H9 (cell line): ENCODE results near the gene DPH1. TPM values are rescaled to one million over a fixed set of nuclear protein-coding genes. Genes with fewer than 3 reads are reported as not detected.

Source experiments
- DNase-seq: peaks from one replicate; pipeline ENCODE4 v3.0.0-alpha.2; 2017
- H2AFZ ChIP-seq: one replicate; pipeline ENCODE4 v1.6.1; 2013; ENCODE audit warnings: mild to moderate bottlenecking, low read length, control low read depth, moderate library complexity
- H2AK5ac ChIP-seq: 2 replicates; pipeline ENCODE4 v1.6.1; 2013; ENCODE audit warnings: low read length, control low read depth, mixed read lengths; ENCODE audit not compliant: insufficient read length
- H2BK120ac ChIP-seq: one replicate; pipeline ENCODE4 v1.6.1; 2013; ENCODE audit warnings: low read depth, mild to moderate bottlenecking, low read length, control low read depth, inconsistent platforms; ENCODE audit not compliant: poor library complexity, severe bottlenecking
- H2BK12ac ChIP-seq: 2 replicates; pipeline ENCODE4 v1.6.1; 2013; ENCODE audit warnings: low read length, control low read depth, mixed read lengths, low read depth; ENCODE audit not compliant: insufficient read length
- H2BK15ac ChIP-seq: 2 replicates; pipeline ENCODE4 v1.6.1; 2013; ENCODE audit warnings: low read depth, low read length, control low read depth
- H2BK20ac ChIP-seq: one replicate; pipeline ENCODE4 v1.6.1; 2013; ENCODE audit warnings: low read depth, mild to moderate bottlenecking, low read length, control low read depth, inconsistent platforms; ENCODE audit not compliant: poor library complexity, severe bottlenecking
- H2BK5ac ChIP-seq: 2 replicates; pipeline ENCODE4 v1.6.1; 2013; ENCODE audit warnings: low read length, control low read depth, mixed read lengths; ENCODE audit not compliant: insufficient read length
- H3K14ac ChIP-seq: 2 replicates; pipeline ENCODE4 v1.6.1; 2013; ENCODE audit warnings: low read length, control low read depth; ENCODE audit not compliant: insufficient read depth
- H3K18ac ChIP-seq: 2 replicates; pipeline ENCODE4 v1.6.1; 2013; ENCODE audit warnings: low read depth, mild to moderate bottlenecking, mixed read lengths, low read length, control low read depth; ENCODE audit not compliant: insufficient read length
- H3K23ac ChIP-seq: 2 replicates; pipeline ENCODE4 v1.6.1; 2013; ENCODE audit warnings: low read length, control low read depth, mixed read lengths, low read depth; ENCODE audit not compliant: insufficient read length
- H3K23me2 ChIP-seq: 2 replicates; pipeline ENCODE4 v1.6.1; 2013; ENCODE audit warnings: low read depth, mild to moderate bottlenecking, mixed read lengths, low read length, control low read depth; ENCODE audit not compliant: insufficient read length, poor library complexity, severe bottlenecking
- H3K27ac ChIP-seq: 2 replicates; pipeline ENCODE4 v1.5.1; 2013; ENCODE audit warnings: low read length, control low read depth, mixed read lengths, low read depth; ENCODE audit not compliant: insufficient read length
- H3K27me3 ChIP-seq: 2 replicates; pipeline ENCODE4 v1.6.1; 2013; ENCODE audit warnings: low read length, control low read depth, inconsistent platforms; ENCODE audit not compliant: insufficient read depth
- H3K4ac ChIP-seq: 2 replicates; pipeline ENCODE4 v1.6.1; 2013; ENCODE audit warnings: low read depth, mild to moderate bottlenecking, control low read depth, inconsistent platforms, low read length, moderate library complexity
- H3K4me1 ChIP-seq: 2 replicates; pipeline ENCODE4 v1.6.1; 2013; ENCODE audit warnings: low read length, control low read depth, inconsistent platforms; ENCODE audit not compliant: insufficient read depth
- H3K4me2 ChIP-seq: 2 replicates; pipeline ENCODE4 v1.6.1; 2013; ENCODE audit warnings: low read length, control low read depth, mixed read lengths; ENCODE audit not compliant: insufficient read length, insufficient read depth
- H3K56ac ChIP-seq: 2 replicates; pipeline ENCODE4 v1.6.1; 2013; ENCODE audit warnings: low read depth, mild to moderate bottlenecking, mixed read lengths, low read length, control low read depth; ENCODE audit not compliant: insufficient read length
- H3K79me1 ChIP-seq: 2 replicates; pipeline ENCODE4 v1.6.1; 2013; ENCODE audit warnings: low read depth, mild to moderate bottlenecking, moderate library complexity, low read length, control low read depth, inconsistent platforms; ENCODE audit not compliant: insufficient read depth, poor library complexity, severe bottlenecking
- H3K79me2 ChIP-seq: 2 replicates; pipeline ENCODE4 v1.6.1; 2013; ENCODE audit warnings: low read length, control low read depth, inconsistent platforms; ENCODE audit not compliant: insufficient read depth
- H3K9ac ChIP-seq: 2 replicates; pipeline ENCODE4 v1.6.1; 2013; ENCODE audit warnings: low read length, control low read depth, mixed read lengths; ENCODE audit not compliant: insufficient read length; ENCODE audit errors: extremely low read depth
- H3K9me3 ChIP-seq: one replicate; pipeline ENCODE4 v1.6.1; 2013; ENCODE audit warnings: low read depth, low read length, inconsistent platforms; ENCODE audit not compliant: control insufficient read depth
- H3T11ph ChIP-seq: one replicate; pipeline ENCODE4 v1.6.1; 2013; ENCODE audit warnings: mild to moderate bottlenecking, low read length, control low read depth, inconsistent platforms
- H4K20me1 ChIP-seq: one replicate; pipeline ENCODE4 v1.6.1; 2013; ENCODE audit not compliant: control insufficient read depth, insufficient read length, insufficient read depth
- H4K5ac ChIP-seq: 2 replicates; pipeline ENCODE4 v1.6.1; 2013; ENCODE audit warnings: low read depth, mild to moderate bottlenecking, mixed read lengths, low read length, control low read depth; ENCODE audit not compliant: insufficient read length
- H4K8ac ChIP-seq: replicated peaks from 2 replicates; pipeline ENCODE4 v1.6.1; 2013; ENCODE audit warnings: low read length, control low read depth, mixed read lengths, low read depth; ENCODE audit not compliant: insufficient read length
- H4K91ac ChIP-seq: 2 replicates; pipeline ENCODE4 v1.6.1; 2013; ENCODE audit warnings: low read depth, mild to moderate bottlenecking, moderate library complexity, mixed read lengths, low read length, control low read depth; ENCODE audit not compliant: insufficient read length
- H3K27ac Mint-ChIP-seq, 3 experiments: 2 replicates in 2 of 3; 3 replicates in 1 of 3; pipeline ENCODE4 v1.8.0; 2020 to 2021; ENCODE audit warnings: mixed read lengths in 3 of 3, mild to moderate bottlenecking in 1 of 3, moderate library complexity in 1 of 3
- H3K27me3 Mint-ChIP-seq: 2 replicates; pipeline ENCODE4 v1.8.0; 2021; ENCODE audit warnings: low read depth, mild to moderate bottlenecking, moderate library complexity, mixed read lengths
- H3K36me3 Mint-ChIP-seq, 3 experiments: 2 replicates in 2 of 3; 3 replicates in 1 of 3; pipeline ENCODE4 v1.8.0; 2020 to 2021; ENCODE audit warnings: low read depth in 3 of 3, mixed read lengths in 3 of 3; ENCODE audit not compliant: insufficient read depth in 1 of 3
- H3K4me1 Mint-ChIP-seq, 2 experiments: 2 replicates each; pipeline ENCODE4 v1.8.0; 2020; ENCODE audit warnings: mixed read lengths in 2 of 2
- H3K4me3 Mint-ChIP-seq, 2 experiments: 2 replicates in 1 of 2; 3 replicates in 1 of 2; pipeline ENCODE4 v1.8.0; 2020 to 2021; ENCODE audit warnings: mild to moderate bottlenecking in 2 of 2, mixed read lengths in 2 of 2, moderate library complexity in 1 of 2
- H3K9me3 Mint-ChIP-seq, 2 experiments: 2 replicates in 1 of 2; 3 replicates in 1 of 2; pipeline ENCODE4 v1.8.0; 2020; ENCODE audit warnings: mild to moderate bottlenecking in 2 of 2, mixed read lengths in 2 of 2, moderate library complexity in 1 of 2
- WGBS: extraction: QIAGEN DNeasy Blood & Tissue Kit; methylation state at CpG from one replicate; pipeline ENCODE4 v1.1.7; 2013; ENCODE audit warnings: missing lambda C conversion rate, low lambda C conversion rate, mixed read lengths; ENCODE audit not compliant: insufficient read length; ENCODE audit errors: extremely low coverage; 5-methylcytosine and 5-hydroxymethylcytosine counted together
- total RNA-seq: library from RNA; stranded (reverse); gene quantifications from 2 replicates; pipeline ENCODE4 v1.2.1, GENCODE V29; 2021
- TF ChIP-seq, protein P1 (sequence below): fragments of 200-600 bp; sonication (generic); conservative IDR thresholded peaks from 3 replicates; pipeline ENCODE4 v1.8.0; 2021; ENCODE audit warnings: antibody characterized with exemption, mild to moderate bottlenecking

The DPH1 gene
- total RNA-seq, 1 experiment from 2014 or later, result 27.5 TPM

DNA sequence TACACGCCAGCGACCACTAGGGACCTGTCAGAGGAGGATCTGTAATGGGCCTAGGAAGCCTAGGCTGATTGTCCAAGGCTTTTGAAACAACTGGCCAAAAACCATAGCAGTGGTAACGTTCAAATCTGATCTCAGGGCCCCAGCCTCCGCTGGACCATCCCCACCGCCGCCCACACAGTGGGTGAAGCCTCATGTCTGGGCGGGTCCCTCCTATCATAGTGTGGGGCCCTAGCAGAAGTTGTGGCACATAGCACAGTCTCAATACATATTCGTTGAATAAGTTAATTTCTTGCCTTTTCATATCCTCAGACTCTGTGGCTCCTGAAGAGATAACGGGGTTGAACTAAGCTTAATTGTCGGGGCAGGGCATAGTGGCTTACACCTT is 818 bp downstream of the DPH1 start:
- no peak overlapping the region for H2BK20ac ChIP-seq
- Mint-ChIP-seq H3K27ac (no peak overlapping the region), H3K4me1 (peaks cover 12 to 31% of the 10 kb centered on the region in 2 experiments), H3K4me3 (peak overlapping the region; percentile 94 to 97), H3K36me3 (no peaks in the 10 kb centered on the region; a peak in 2 of 7 replicates), H3K27me3 (peaks cover 41% of the 10 kb centered on the region), H3K9me3 (peaks cover 5 to 6% of the 10 kb centered on the region in 2 experiments; a peak in 4 of 5 replicates)
- no peak overlapping the region for H4K91ac ChIP-seq
- no peak overlapping the region for H4K5ac ChIP-seq
- H2BK5ac ChIP-seq, result no peak overlapping the region
- no peaks in the 10 kb centered on the region for H4K20me1 ChIP-seq
- H3K56ac ChIP-seq, result no peak overlapping the region
- H3K4me2 ChIP-seq, result peak overlapping the region; percentile 76
- H3K9me3 ChIP-seq, result no peaks in the 10 kb centered on the region
- H3K4me1 ChIP-seq, result no peaks in the 10 kb centered on the region
- H3K23ac ChIP-seq, result no peak overlapping the region
- peaks cover 32% of the 10 kb centered on the region for H3K27me3 ChIP-seq
- H3T11ph ChIP-seq, result no peak overlapping the region
- H4K8ac ChIP-seq, result no peak overlapping the region
- H2BK15ac ChIP-seq, result no peak overlapping the region
- H3K9ac ChIP-seq, result no peak overlapping the region
- H2BK120ac ChIP-seq, result no peak overlapping the region
- no peak overlapping the region for H2AK5ac ChIP-seq
- H2BK12ac ChIP-seq, result no peak overlapping the region
- no peaks in the 10 kb centered on the region for H3K79me2 ChIP-seq
- H2AFZ ChIP-seq, result no peak overlapping the region
- no peaks in the 10 kb centered on the region for H3K79me1 ChIP-seq
- H3K27ac ChIP-seq, result no peak overlapping the region
- no peak overlapping the region for H3K4ac ChIP-seq
- H3K18ac ChIP-seq, result no peak overlapping the region
- peaks cover 3% of the 10 kb centered on the region for H3K23me2 ChIP-seq
- WGBS, result no CpG with 5 or more reads among the region's 10 CpGs
- no peak overlapping the region for H3K14ac ChIP-seq
- DNase-seq, result peak; percentile 89
- TF ChIP-seq, protein P1, sequence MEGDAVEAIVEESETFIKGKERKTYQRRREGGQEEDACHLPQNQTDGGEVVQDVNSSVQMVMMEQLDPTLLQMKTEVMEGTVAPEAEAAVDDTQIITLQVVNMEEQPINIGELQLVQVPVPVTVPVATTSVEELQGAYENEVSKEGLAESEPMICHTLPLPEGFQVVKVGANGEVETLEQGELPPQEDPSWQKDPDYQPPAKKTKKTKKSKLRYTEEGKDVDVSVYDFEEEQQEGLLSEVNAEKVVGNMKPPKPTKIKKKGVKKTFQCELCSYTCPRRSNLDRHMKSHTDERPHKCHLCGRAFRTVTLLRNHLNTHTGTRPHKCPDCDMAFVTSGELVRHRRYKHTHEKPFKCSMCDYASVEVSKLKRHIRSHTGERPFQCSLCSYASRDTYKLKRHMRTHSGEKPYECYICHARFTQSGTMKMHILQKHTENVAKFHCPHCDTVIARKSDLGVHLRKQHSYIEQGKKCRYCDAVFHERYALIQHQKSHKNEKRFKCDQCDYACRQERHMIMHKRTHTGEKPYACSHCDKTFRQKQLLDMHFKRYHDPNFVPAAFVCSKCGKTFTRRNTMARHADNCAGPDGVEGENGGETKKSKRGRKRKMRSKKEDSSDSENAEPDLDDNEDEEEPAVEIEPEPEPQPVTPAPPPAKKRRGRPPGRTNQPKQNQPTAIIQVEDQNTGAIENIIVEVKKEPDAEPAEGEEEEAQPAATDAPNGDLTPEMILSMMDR, result peak; percentile 72
